Thyroid gland (tissue), 4 donors: ENCODE measurements around the gene ZBTB32.

ENCODE experiments used
- POLR2A ChIP-seq, 2 donors: fragments of 450-650 bp; IDR thresholded peaks; one replicate each; pipeline ENCODE4 v1.6.1; 2017; ENCODE audit warnings: antibody characterized with exemption in 2 of 2, mild to moderate bottlenecking in 2 of 2, moderate library complexity in 1 of 2
- TF ChIP-seq, protein P1 (sequence below), 6 experiments: fragments of 200-600 bp in 3 of 6; fragments of 450-650 bp in 3 of 6; sonication (generic) in 3 of 6; IDR thresholded peaks; one replicate each; pipeline ENCODE4 v1.5.1; 2016 to 2019; ENCODE audit warnings: antibody characterized with exemption in 6 of 6, mild to moderate bottlenecking in 2 of 6, inconsistent platforms in 1 of 6, moderate library complexity in 1 of 6

GRCh38 chr19:35757231-35757748, 52.9 kb downstream of the ZBTB32 start:
- TF ChIP-seq, protein P1, sequence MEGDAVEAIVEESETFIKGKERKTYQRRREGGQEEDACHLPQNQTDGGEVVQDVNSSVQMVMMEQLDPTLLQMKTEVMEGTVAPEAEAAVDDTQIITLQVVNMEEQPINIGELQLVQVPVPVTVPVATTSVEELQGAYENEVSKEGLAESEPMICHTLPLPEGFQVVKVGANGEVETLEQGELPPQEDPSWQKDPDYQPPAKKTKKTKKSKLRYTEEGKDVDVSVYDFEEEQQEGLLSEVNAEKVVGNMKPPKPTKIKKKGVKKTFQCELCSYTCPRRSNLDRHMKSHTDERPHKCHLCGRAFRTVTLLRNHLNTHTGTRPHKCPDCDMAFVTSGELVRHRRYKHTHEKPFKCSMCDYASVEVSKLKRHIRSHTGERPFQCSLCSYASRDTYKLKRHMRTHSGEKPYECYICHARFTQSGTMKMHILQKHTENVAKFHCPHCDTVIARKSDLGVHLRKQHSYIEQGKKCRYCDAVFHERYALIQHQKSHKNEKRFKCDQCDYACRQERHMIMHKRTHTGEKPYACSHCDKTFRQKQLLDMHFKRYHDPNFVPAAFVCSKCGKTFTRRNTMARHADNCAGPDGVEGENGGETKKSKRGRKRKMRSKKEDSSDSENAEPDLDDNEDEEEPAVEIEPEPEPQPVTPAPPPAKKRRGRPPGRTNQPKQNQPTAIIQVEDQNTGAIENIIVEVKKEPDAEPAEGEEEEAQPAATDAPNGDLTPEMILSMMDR (IDR thresholded peaks at IDR 0.05): no peak
- TF ChIP-seq POLR2A (IDR thresholded peaks at IDR 0.05): no peak
